Right forelimb (tissue), 1 donor: ENCODE data around the gene HILPDA.
"Not testable (repeated sequence)": the region's sequence is repeated elsewhere in the genome, so short reads cannot be mapped to it uniquely, and the experiment has no call there.

Experiments used
- DNase-seq: peaks from one replicate; pipeline ENCODE4 v3.0.0-alpha.2; 2018

HILPDA gene

GRCh38 chr7:128466871-128467270 lies 11.2 kb downstream of the HILPDA start:
- DNase-seq, result not testable (repeated sequence)

GRCh38 chr7:128476402-128477335 lies 21.0 kb downstream of the HILPDA start, which contains the start of gene METTL2B:
TSS of gene METTL2B (plus strand) at chr7:128476748. CDS start at chr7:128476766, 18 bp downstream.
- DNase-seq, result peak; percentile 93

GRCh38 chr7:128477336-128477690 lies 21.6 kb downstream of the HILPDA start:
- DNase-seq, result not testable (repeated sequence)

GRCh38 chr7:128479082-128479481 lies 23.4 kb downstream of the HILPDA start:
- DNase-seq, result not testable (repeated sequence)

GRCh38 chr7:128488134-128488533 lies 32.5 kb downstream of the HILPDA start:
- not testable (repeated sequence) for DNase-seq

GRCh38 chr7:128497405-128497804 lies 41.7 kb downstream of the HILPDA start:
- no peak for DNase-seq

GRCh38 chr7:128505416-128505815 lies 49.7 kb downstream of the HILPDA start:
- not testable (repeated sequence) for DNase-seq

GRCh38 chr7:128506819-128507218 lies 51.1 kb downstream of the HILPDA start:
- not testable (repeated sequence) for DNase-seq

GRCh38 chr7:128507321-128507993 lies 51.8 kb downstream of the HILPDA start:
- not testable (repeated sequence) for DNase-seq
